GM12873 (cell line): Measurements from ENCODE around the gene ELAVL3.

Experiments
- TF ChIP-seq, protein P1 (sequence below): IDR thresholded peaks from 2 replicates; pipeline ENCODE4 v1.5.1; 2012; ENCODE audit warnings: low read depth, mild to moderate bottlenecking, moderate library complexity, low read length, control low read depth; ENCODE audit not compliant: insufficient read depth; ENCODE audit errors: missing control alignments

Gene ELAVL3

DNA sequence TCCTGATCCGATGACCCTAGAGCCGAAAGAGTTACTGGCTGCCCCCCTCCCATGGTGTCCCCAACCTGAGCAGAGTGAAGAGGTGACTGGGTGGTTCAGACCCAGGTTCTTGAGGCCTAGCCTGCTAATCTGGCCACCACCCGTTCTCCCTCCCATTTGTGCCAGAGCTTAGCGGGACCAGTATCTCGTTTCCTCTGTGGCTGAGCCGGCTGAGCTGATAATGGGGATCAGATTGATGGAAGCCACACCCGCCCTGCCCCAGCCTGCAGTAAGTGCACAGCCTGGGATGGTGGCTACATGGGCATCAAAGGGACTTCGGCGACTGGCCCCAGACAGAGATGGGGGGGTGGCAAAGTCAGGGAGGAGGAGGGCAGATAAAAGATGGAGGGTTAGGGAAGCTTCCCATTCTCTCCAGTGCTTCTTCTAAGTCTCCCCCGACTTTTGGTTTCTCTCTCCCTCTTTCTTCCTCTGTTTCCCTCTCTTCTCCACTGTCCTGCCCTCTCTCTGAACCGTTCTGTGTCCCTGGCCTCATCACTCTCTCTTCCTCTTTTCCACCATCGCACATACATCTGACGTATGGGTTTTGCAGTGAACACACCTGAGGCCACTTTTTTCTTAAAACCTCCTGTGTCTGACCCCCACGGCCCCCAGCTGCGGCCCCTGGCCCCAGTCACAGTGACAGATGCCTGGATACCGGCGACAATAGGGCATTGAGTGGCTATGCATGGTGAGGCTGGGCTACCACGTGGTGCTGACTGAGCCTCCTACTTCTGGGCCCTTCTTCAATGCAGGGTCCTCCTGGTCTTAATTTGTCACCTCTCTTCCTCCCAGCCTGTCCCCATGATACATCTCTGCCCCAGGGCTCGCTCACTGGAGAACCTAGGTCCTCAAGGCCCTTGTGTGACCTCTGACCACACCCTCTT is 2.4 kb downstream of the ELAVL3 start:
- TF ChIP-seq, protein P1, sequence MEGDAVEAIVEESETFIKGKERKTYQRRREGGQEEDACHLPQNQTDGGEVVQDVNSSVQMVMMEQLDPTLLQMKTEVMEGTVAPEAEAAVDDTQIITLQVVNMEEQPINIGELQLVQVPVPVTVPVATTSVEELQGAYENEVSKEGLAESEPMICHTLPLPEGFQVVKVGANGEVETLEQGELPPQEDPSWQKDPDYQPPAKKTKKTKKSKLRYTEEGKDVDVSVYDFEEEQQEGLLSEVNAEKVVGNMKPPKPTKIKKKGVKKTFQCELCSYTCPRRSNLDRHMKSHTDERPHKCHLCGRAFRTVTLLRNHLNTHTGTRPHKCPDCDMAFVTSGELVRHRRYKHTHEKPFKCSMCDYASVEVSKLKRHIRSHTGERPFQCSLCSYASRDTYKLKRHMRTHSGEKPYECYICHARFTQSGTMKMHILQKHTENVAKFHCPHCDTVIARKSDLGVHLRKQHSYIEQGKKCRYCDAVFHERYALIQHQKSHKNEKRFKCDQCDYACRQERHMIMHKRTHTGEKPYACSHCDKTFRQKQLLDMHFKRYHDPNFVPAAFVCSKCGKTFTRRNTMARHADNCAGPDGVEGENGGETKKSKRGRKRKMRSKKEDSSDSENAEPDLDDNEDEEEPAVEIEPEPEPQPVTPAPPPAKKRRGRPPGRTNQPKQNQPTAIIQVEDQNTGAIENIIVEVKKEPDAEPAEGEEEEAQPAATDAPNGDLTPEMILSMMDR, result no peak

DNA sequence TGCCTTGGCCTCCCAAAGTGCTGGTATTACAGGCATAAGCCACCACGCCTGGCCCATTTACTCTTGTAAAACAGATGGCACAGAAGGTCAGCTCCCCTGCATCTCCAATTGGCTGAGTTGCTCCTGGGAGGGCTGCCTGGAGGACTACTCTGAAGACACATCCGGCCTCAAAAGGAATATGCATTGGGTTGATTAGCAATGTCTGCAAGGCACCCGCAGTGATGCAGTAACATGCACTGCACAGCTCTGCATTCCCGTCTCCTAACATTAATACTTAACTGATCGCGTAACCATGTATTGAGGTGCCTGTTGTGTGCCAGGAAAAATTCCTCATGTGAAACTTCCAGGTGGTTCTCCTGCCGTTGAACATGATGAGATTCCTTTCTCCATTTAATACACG is 5.0 kb downstream of the ELAVL3 start:
- TF ChIP-seq, protein P1, result no peak

DNA sequence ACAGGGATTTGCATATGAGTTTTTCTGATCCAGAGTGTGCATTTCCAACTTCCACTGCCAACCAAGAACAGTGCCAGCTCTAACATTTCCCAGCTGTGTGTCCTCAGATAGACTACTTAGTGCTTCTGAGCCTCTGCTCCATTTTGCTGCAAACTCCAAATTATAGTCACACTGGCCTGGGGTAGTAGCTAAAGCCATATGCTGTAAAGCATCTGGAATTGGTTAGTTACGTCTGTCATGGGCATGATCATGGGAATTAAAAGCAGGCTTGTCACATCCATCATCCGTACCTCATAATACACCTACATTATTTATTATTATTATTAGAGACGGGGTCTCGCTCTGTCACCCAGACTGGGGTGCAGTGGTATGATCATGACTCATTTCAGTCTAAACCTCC is 7.1 kb downstream of the ELAVL3 start:
- TF ChIP-seq, protein P1, result no peak

GRCh38 chr19:11465600-11465999 is 15.2 kb downstream of the ELAVL3 start:
- TF ChIP-seq, protein P1, result no peak

GRCh38 chr19:11464333-11465265 is 16.2 kb downstream of the ELAVL3 start:
- TF ChIP-seq, protein P1, result no peak

DNA sequence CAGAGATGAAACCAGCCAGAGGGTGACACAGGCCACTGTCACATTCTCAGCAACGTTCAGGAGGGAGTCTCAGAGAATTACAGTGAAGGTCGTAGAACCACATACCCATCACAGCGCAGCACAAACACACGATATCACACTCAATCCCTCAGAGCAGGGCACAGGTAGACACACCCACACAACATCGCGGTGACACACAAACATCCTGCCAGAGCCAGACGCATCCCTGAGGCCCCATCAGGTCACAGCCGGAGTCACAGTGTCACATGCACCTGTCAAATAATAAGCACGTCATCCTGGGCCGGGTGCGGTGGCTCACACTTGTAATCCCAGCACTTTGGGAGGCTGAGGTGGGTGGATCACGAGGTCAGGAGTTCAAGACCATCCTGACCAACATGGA is 17.5 kb downstream of the ELAVL3 start:
- TF ChIP-seq, protein P1, result no peak

- TF ChIP-seq, protein P1, result no peak
Observed at GRCh38 chr19:11461453-11461852, 19.4 kb downstream of the ELAVL3 start.
